B cell (primary cell): Measurements from ENCODE around the gene ZNF564. TPM values are rescaled to one million over a fixed set of nuclear protein-coding genes. Genes with fewer than 3 reads are reported as not detected.

Source experiments
- ATAC-seq: fragments of 200-7000 bp; cut with Tn5 transposase; one replicate; pipeline ENCODE4 v1.10.0; 2021; ENCODE audit warnings: low read depth, mild to moderate bottlenecking, moderate number of reproducible peaks, moderate library complexity
- CTCF ChIA-PET: fragments of 350-600 bp; sonication (Branson Sonifier 250); formaldehyde crosslinking; loops from one replicate; lab custom pipeline; 2021; ENCODE audit warnings: antibody characterized with exemption, inconsistent platforms; lab: Charles Lee
- POLR2A ChIA-PET: fragments of 350-600 bp; sonication (Branson Sonifier 250); formaldehyde crosslinking; loops from one replicate; lab custom pipeline; 2021; ENCODE audit warnings: antibody characterized with exemption; lab: Charles Lee
- DNase-seq: peaks from one replicate; pipeline ENCODE4 v3.0.0; 2013
- H2AFZ ChIP-seq: 2 replicates; pipeline ENCODE4 v1.6.1; 2012; ENCODE audit warnings: mild to moderate bottlenecking, low read depth, low read length; ENCODE audit not compliant: insufficient read depth, poor library complexity, severe bottlenecking
- H3K27ac ChIP-seq, 2 donors: 1 replicate in 1 of 2; 2 replicates in 1 of 2; pipeline ENCODE4 v1.5.1; 2012 to 2013; ENCODE audit warnings: low read length in 2 of 2, mild to moderate bottlenecking in 2 of 2, moderate library complexity in 1 of 2
- H3K27me3 ChIP-seq, 4 experiments: fragments of 200-600 bp in 1 of 4; sonication (generic) in 1 of 4; replicated peaks in 1 of 4; 1 replicate in 2 of 4; 2 replicates in 2 of 4; pipeline versions ENCODE4 v1.6.1 to v1.7.0; 2013 to 2016; ENCODE audit warnings: low read length in 3 of 4, mild to moderate bottlenecking in 2 of 4, mixed read lengths in 1 of 4, moderate library complexity in 1 of 4; ENCODE audit not compliant: insufficient read depth in 4 of 4, control insufficient read depth in 3 of 4; ENCODE audit errors: control extremely low read depth in 1 of 4
- H3K36me3 ChIP-seq, 2 experiments: replicated peaks in 1 of 2; 1 replicate in 1 of 2; 2 replicates in 1 of 2; pipeline versions ENCODE4 v1.6.1 to v1.7.1; 2013; ENCODE audit warnings: low read length in 1 of 2; ENCODE audit not compliant: insufficient read depth in 2 of 2, control insufficient read depth in 1 of 2; ENCODE audit errors: control extremely low read depth in 1 of 2, extremely low read depth in 1 of 2
- H3K4me1 ChIP-seq, 2 donors: fragments of 200-600 bp in 1 of 2; sonication (generic) in 1 of 2; 1 replicate in 1 of 2; 2 replicates in 1 of 2; pipeline versions ENCODE4 v1.5.1 to v1.6.1; 2013 to 2017; ENCODE audit warnings: low read length in 2 of 2; ENCODE audit not compliant: control insufficient read depth in 2 of 2, insufficient read depth in 2 of 2
- H3K4me2 ChIP-seq: replicated peaks from 2 replicates; pipeline ENCODE3; 2012; ENCODE audit warnings: mild to moderate bottlenecking, low read depth, low read length; ENCODE audit not compliant: poor library complexity, severe bottlenecking
- H3K4me3 ChIP-seq, 5 experiments: fragments of 200-600 bp in 1 of 5; sonication (generic) in 1 of 5; 1 replicate in 3 of 5; 2 replicates in 2 of 5; pipeline versions ENCODE4 v1.5.1 to v1.7.0; 2011 to 2016; ENCODE audit warnings: low read length in 4 of 5, mild to moderate bottlenecking in 4 of 5, low read depth in 2 of 5, control low read depth in 1 of 5, moderate library complexity in 1 of 5; ENCODE audit not compliant: insufficient read depth in 1 of 5; ENCODE audit errors: control extremely low read depth in 1 of 5, extremely low read depth in 1 of 5
- H3K79me2 ChIP-seq: fragments of 200-600 bp; sonication (generic); one replicate; pipeline ENCODE4 v1.6.0; 2016; ENCODE audit warnings: low read length; ENCODE audit not compliant: control insufficient read depth, insufficient read depth
- H3K9ac ChIP-seq: fragments of 200-600 bp; sonication (generic); 2 replicates; pipeline ENCODE4 v1.6.1; 2017; ENCODE audit warnings: mild to moderate bottlenecking, low read length, moderate library complexity
- H3K9me3 ChIP-seq, 3 donors: one replicate each; pipeline versions ENCODE4 v1.6.1 to v1.7.1; 2013; ENCODE audit warnings: low read length in 2 of 3; ENCODE audit not compliant: control insufficient read depth in 2 of 3, insufficient read depth in 1 of 3; ENCODE audit errors: control extremely low read depth in 1 of 3
- H4K20me1 ChIP-seq: 2 replicates; pipeline ENCODE4 v1.6.0; 2012; ENCODE audit warnings: mild to moderate bottlenecking, low read length; ENCODE audit not compliant: insufficient read depth, control insufficient read depth, poor library complexity, severe bottlenecking
- H3K27ac Mint-ChIP-seq: one replicate; pipeline ENCODE4 v1.8.0; 2021; ENCODE audit warnings: mixed read lengths
- H3K27me3 Mint-ChIP-seq: one replicate; pipeline ENCODE4 v1.8.0; 2021; ENCODE audit warnings: mixed read lengths
- H3K4me1 Mint-ChIP-seq: one replicate; pipeline ENCODE4 v1.8.0; 2021; ENCODE audit warnings: mixed read lengths
- H3K4me3 Mint-ChIP-seq: one replicate; pipeline ENCODE4 v1.8.0; 2021; ENCODE audit warnings: mixed read lengths
- H3K9me3 Mint-ChIP-seq: one replicate; pipeline ENCODE4 v1.8.0; 2022; ENCODE audit warnings: mixed read lengths; ENCODE audit not compliant: insufficient read depth
- CTCF ChIP-seq: fragments of 200-600 bp; IDR thresholded peaks from one replicate; pipeline ENCODE4 v1.8.0; 2022; ENCODE audit warnings: antibody characterized with exemption, mild to moderate bottlenecking
- EZH2 ChIP-seq: IDR thresholded peaks from 2 replicates; pipeline ENCODE4 v1.6.1; 2012; ENCODE audit warnings: borderline replicate concordance, low read depth, mild to moderate bottlenecking, moderate library complexity, low read length; ENCODE audit not compliant: insufficient read depth, poor library complexity, severe bottlenecking
- WGBS: methylation state at CpG from one replicate; pipeline ENCODE4 v1.1.5; 2013; ENCODE audit warnings: missing lambda C conversion rate; ENCODE audit not compliant: insufficient coverage; 5-methylcytosine and 5-hydroxymethylcytosine counted together
- intact Hi-C: fragments of 100-400 bp; cut with micrococcal nuclease; formaldehyde crosslinking; loops from one replicate; pipeline ENCODE4 v1.10.0; 2022
- polyA plus RNA-seq: library from polyadenylated mRNA; depleted of rRNA; stranded (reverse); fragments of >200 nt; gene quantifications from 2 replicates; pipeline ENCODE4 v1.2.3, GENCODE V29; 2012
- total RNA-seq, 2 donors: library from RNA; stranded (reverse); fragments of 120-200 nt in 1 of 2; gene quantifications; 1 replicate in 1 of 2; 2 replicates in 1 of 2; pipeline versions ENCODE4 v1.2.3 to v1.2.4, GENCODE V29; 2013 to 2022

The ZNF564 gene
- total and polyA plus RNA-seq, 2 donors (not counting 1 experiment from before 2014, with no cell fraction given): 2.8 to 31.8 TPM

GRCh38 chr19:12484371-12485051 is 66.8 kb downstream of the ZNF564 start, which contains the start of gene ZNF709:
TSS of gene ZNF709 (minus strand) at chr19:12484816. CDS start at chr19:12484657, 159 bp downstream.
- H3K27me3 Mint-ChIP-seq: no peaks in the 10 kb centered on the region
- under 1% methylated on average over 53 of the region's 53 CpGs for WGBS
- no peaks in the 10 kb centered on the region for H3K9me3 Mint-ChIP-seq
- Histone ChIP-seq H3K36me3 (no peaks in the 10 kb centered on the region), H3K4me1 (peaks cover 30 to 39% of the 10 kb centered on the region in 2 donors), H3K4me3 (peak within 1 kb of the TSS; percentile 81 to 98 (median 92)), H3K79me2 (peaks cover 52% of the 10 kb centered on the region), H4K20me1 (peaks cover 11% of the 10 kb centered on the region), H2AFZ (peak within 1 kb of the TSS; percentile 95), H3K4me2 (peak within 1 kb of the TSS; percentile 95), H3K27ac (peak within 1 kb of the TSS; percentile 69 to 84), H3K9me3 (no peaks in the 10 kb centered on the region), H3K27me3 (no peaks in the 10 kb centered on the region), H3K9ac (peak within 1 kb of the TSS; percentile 97)
- intact Hi-C loops: loop anchor here (1.0 to 10.0 kb wide), 7 partner anchors 11 to 320 kb away; partner anchors contain the start of genes ZNF136, ZNF44, ZNF443 and ZNF563
- peaks cover 34% of the 10 kb centered on the region for H3K4me1 Mint-ChIP-seq
- peak within 1 kb of the TSS; percentile 91 for H3K4me3 Mint-ChIP-seq
- ChIA-PET CTCF (interaction anchor here (1.2 kb wide), 1 partner anchor 11 kb away, joined by 3 read pairs; no protein-coding TSS in a partner anchor), POLR2A (interaction anchor here (0.6 to 1.5 kb wide), 3 partner anchors 11 to 120 kb away, joined by 3 to 9 read pairs (median 4); no protein-coding TSS in a partner anchor)
- H3K27ac Mint-ChIP-seq: peak within 1 kb of the TSS; percentile 89
- ATAC-seq (peak; percentile 96), DNase-seq (peak; percentile 93)
- TF ChIP-seq CTCF (no peak), EZH2 (no peak)

- intact Hi-C loops: loop anchor here (1.0 to 10.0 kb wide), 7 partner anchors 11 to 319 kb away; partner anchors contain the start of genes ZNF136, ZNF44, ZNF443 and ZNF563
- Mint-ChIP-seq H3K27ac (peak overlapping the region; percentile 89), H3K4me1 (peaks cover 34% of the 10 kb centered on the region), H3K9me3 (no peaks in the 10 kb centered on the region), H3K27me3 (no peaks in the 10 kb centered on the region), H3K4me3 (peak overlapping the region; percentile 91)
- ChIA-PET POLR2A (interaction anchor here (0.6 to 1.5 kb wide), 2 partner anchors 11 to 121 kb away, joined by 3 to 9 read pairs; no protein-coding TSS in a partner anchor), CTCF (interaction anchor here (1.2 kb wide), 1 partner anchor 12 kb away, joined by 3 read pairs; no protein-coding TSS in a partner anchor)
- DNase-seq: no peak
- Histone ChIP-seq H3K4me2 (peak overlapping the region; percentile 95), H3K27ac (peak overlapping the region; percentile 69 to 84), H3K27me3 (no peaks in the 10 kb centered on the region), H4K20me1 (peaks cover 11% of the 10 kb centered on the region), H3K4me1 (peaks cover 30 to 39% of the 10 kb centered on the region in 2 donors), H3K36me3 (no peaks in the 10 kb centered on the region), H3K9ac (peak overlapping the region; percentile 97), H2AFZ (peak overlapping the region; percentile 95), H3K9me3 (no peaks in the 10 kb centered on the region), H3K79me2 (peaks cover 57% of the 10 kb centered on the region), H3K4me3 (peak overlapping the region; percentile 81 to 98 (median 92))
- TF ChIP-seq CTCF (no peak), EZH2 (no peak)
- 2% methylated on average over 8 of the region's 13 CpGs for WGBS
- no peak for ATAC-seq
Observed at GRCh38 chr19:12484011-12484370, 67.3 kb downstream of the ZNF564 start.
